Prostate gland (tissue), 2 donors: ENCODE measurements around the gene MVB12B. TPM values are rescaled to one million over a fixed set of nuclear protein-coding genes. Genes with fewer than 3 reads are reported as not detected.

Source experiments
- DNase-seq: peaks from one replicate; pipeline ENCODE4 v3.0.0-alpha.2; 2019; ENCODE audit warnings: low spot score
- H3K27ac ChIP-seq, 2 donors: fragments of 200-600 bp; sonication (generic); 2 replicates each; pipeline ENCODE4 v1.5.1; 2017 to 2019
- H3K27me3 ChIP-seq: fragments of 200-600 bp; sonication (generic); replicated peaks from 2 replicates; pipeline ENCODE4 v1.5.1; 2019; ENCODE audit not compliant: insufficient read depth
- H3K36me3 ChIP-seq, 2 donors: fragments of 200-600 bp; sonication (generic); 1 replicate in 1 of 2; 2 replicates in 1 of 2; pipeline versions ENCODE4 v1.5.1 to v1.8.1; 2017 to 2019
- H3K4me1 ChIP-seq: fragments of 200-600 bp; sonication (generic); replicated peaks from 2 replicates; pipeline ENCODE4 v1.5.1; 2019
- H3K4me3 ChIP-seq, 2 donors: fragments of 200-600 bp; sonication (generic); 2 replicates each; pipeline ENCODE4 v1.5.1; 2017 to 2019
- H3K9me3 ChIP-seq: fragments of 200-600 bp; sonication (generic); 2 replicates; pipeline ENCODE4 v1.5.1; 2017
- POLR2A ChIP-seq: fragments of 450-650 bp; IDR thresholded peaks from one replicate; pipeline ENCODE4 v1.6.1; 2016; ENCODE audit warnings: antibody characterized with exemption, mild to moderate bottlenecking
- POLR2AphosphoS5 ChIP-seq: sonication (generic); formaldehyde crosslinking; IDR thresholded peaks from one replicate; pipeline ENCODE4 v1.6.1; 2017; ENCODE audit warnings: antibody characterized with exemption
- WGBS: methylation state at CpG from one replicate; pipeline ENCODE4 v1.1.5; 2018; 5-methylcytosine and 5-hydroxymethylcytosine counted together
- intact Hi-C: fragments of 100-400 bp; cut with DNase I; formaldehyde crosslinking; loops from one replicate; pipeline ENCODE4 v1.14.2; 2022
- total RNA-seq, 2 donors: library from RNA; depleted of rRNA; stranded (reverse); fragments of >200 nt; gene quantifications; one replicate each; pipeline ENCODE4 v1.1.0, GENCODE V29; 2016
- TF ChIP-seq, protein P1 (sequence below), 4 experiments: fragments of 200-600 bp in 2 of 4; fragments of 450-650 bp in 2 of 4; sonication (generic) in 2 of 4; IDR thresholded peaks; 1 replicate in 3 of 4; 2 replicates in 1 of 4; pipeline ENCODE4 v1.5.1; 2016 to 2019; ENCODE audit warnings: antibody characterized with exemption in 4 of 4, mild to moderate bottlenecking in 2 of 4, moderate library complexity in 2 of 4

Gene MVB12B
- total RNA-seq, 2 donors from 2014 or later = 17.3 to 28.4 TPM

DNA sequence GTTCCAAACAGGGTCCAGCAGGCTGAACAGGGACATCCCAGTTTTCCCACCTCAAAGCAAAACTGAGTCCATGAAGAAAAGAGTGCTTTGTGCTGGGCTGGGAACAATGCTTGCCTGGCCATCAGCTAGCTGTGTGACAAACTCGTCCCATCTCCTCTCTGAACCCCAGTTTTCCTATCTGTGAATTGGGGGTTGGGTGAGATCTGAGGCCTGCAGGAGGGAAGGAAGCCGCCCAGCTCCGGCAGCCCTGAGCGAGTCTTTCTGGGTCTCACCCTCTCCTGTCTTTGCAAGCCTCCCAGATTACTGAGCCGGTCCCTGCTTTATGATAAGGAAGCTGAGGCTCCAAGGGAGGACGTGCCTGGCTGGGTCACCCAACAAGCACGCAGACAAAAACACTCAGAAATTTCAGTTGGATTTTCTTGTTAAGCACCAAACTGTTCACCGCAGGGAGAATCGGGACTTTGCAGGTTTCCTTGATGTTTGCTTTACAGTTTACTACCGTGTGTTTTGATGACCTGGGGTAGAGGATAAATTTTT is 204.5 kb downstream of the MVB12B start:
- WGBS = 81% methylated on average over 10 of the region's 10 CpGs
- TF ChIP-seq POLR2A = no peak
- no peaks in the 10 kb centered on the region for H3K36me3 ChIP-seq
- H3K27me3 ChIP-seq = peaks cover 3% of the 10 kb centered on the region
- no peaks in the 10 kb centered on the region for H3K4me1 ChIP-seq
- no peak overlapping the region for H3K27ac ChIP-seq
- intact Hi-C loops = loop anchor here (10.0 kb wide), 1 partner anchor 64 kb away; no protein-coding TSS in a partner anchor
- H3K9me3 ChIP-seq = no peaks in the 10 kb centered on the region
- no peak for DNase-seq
- no peak overlapping the region for H3K4me3 ChIP-seq

DNA sequence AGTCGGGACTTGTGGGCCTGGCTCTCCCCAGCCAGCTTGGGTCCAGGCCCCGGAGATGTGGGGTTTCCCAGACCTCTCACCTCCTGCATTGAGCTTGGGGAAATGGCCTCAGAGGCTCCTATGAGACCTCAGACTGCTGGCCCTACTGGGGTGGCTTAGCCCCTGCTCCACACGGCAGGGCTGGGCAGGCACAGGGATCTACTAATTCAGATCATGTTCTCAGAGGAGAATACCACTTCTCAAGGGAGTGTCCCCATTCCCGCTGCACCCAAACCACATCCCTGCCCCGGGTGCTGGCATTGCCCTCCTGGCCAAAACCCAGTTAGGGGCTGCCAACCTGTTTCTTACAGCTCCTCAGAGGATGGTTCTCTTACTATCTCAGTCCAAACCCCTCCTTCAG is 205.0 kb downstream of the MVB12B start:
- Histone ChIP-seq H3K36me3 (no peaks in the 10 kb centered on the region), H3K27me3 (peaks cover 3% of the 10 kb centered on the region), H3K9me3 (no peaks in the 10 kb centered on the region), H3K4me1 (no peaks in the 10 kb centered on the region), H3K27ac (no peak overlapping the region), H3K4me3 (no peak overlapping the region)
- no peak for DNase-seq
- intact Hi-C loops = loop anchor here (10.0 kb wide), 1 partner anchor 63 kb away; no protein-coding TSS in a partner anchor
- TF ChIP-seq POLR2A = no peak
- TF ChIP-seq POLR2AphosphoS5 = no peak
- TF ChIP-seq, protein P1, sequence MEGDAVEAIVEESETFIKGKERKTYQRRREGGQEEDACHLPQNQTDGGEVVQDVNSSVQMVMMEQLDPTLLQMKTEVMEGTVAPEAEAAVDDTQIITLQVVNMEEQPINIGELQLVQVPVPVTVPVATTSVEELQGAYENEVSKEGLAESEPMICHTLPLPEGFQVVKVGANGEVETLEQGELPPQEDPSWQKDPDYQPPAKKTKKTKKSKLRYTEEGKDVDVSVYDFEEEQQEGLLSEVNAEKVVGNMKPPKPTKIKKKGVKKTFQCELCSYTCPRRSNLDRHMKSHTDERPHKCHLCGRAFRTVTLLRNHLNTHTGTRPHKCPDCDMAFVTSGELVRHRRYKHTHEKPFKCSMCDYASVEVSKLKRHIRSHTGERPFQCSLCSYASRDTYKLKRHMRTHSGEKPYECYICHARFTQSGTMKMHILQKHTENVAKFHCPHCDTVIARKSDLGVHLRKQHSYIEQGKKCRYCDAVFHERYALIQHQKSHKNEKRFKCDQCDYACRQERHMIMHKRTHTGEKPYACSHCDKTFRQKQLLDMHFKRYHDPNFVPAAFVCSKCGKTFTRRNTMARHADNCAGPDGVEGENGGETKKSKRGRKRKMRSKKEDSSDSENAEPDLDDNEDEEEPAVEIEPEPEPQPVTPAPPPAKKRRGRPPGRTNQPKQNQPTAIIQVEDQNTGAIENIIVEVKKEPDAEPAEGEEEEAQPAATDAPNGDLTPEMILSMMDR (IDR thresholded peaks at IDR 0.05) = no peak
- WGBS = 53% methylated on average over 5 of the region's 5 CpGs

DNA sequence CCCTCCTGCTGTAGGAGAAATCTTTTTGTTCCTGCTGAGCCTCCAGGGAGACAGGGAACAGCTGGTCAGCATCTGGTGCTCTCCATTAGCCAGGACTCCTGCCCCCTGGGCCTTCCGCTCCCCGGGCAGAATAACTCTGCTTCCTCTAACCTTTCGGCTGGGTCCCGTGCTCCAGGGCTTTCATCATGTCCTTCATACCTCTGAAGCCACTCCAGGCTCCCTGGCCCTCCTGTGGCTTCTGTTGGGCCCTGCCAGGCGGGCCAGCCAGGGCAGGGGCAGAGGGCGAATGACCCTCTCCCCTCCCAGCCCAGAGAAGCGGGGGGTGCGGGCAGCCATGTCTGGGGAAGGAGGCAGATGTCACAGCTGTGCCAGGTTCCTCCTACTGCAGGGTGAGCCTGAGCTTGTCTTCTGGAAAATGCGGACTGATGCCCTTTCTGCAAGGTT is 205.4 kb downstream of the MVB12B start:
- Histone ChIP-seq H3K27me3 (peaks cover 3% of the 10 kb centered on the region), H3K4me1 (no peaks in the 10 kb centered on the region), H3K27ac (no peak overlapping the region), H3K36me3 (no peaks in the 10 kb centered on the region), H3K9me3 (no peaks in the 10 kb centered on the region), H3K4me3 (no peak overlapping the region)
- no peak for TF ChIP-seq POLR2A
- intact Hi-C loops = loop anchor here (10.0 kb wide), 1 partner anchor 63 kb away; no protein-coding TSS in a partner anchor
- WGBS = 71% methylated on average over 9 of the region's 9 CpGs
- DNase-seq = no peak

DNA sequence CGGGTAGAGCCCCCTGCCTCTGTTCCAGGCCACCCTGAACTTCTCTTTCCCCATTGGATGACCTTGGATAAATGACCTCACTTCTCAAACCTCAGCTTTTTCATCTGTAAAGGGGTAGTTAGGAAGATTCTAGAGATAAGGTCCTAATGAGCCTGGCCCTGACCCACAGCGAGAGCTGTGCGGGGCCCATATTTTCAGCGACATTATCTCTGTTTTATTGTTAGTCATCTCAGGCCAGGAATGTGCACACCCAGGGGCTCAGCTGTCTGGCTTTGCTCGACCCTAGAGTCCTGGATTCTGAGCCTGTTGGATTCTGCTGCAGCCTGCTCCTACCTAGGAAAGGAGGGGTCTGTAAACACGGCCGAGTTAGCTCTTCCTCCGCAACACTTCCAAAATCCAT is 205.9 kb downstream of the MVB12B start:
- H3K4me3 ChIP-seq = no peak overlapping the region
- intact Hi-C loops = loop anchor here (10.0 kb wide), 1 partner anchor 62 kb away; no protein-coding TSS in a partner anchor
- H3K36me3 ChIP-seq = no peaks in the 10 kb centered on the region
- no peaks in the 10 kb centered on the region for H3K4me1 ChIP-seq
- no peaks in the 10 kb centered on the region for H3K9me3 ChIP-seq
- WGBS = 47% methylated on average over 8 of the region's 8 CpGs
- H3K27ac ChIP-seq = no peak overlapping the region
- peaks cover 3% of the 10 kb centered on the region for H3K27me3 ChIP-seq
- no peak for DNase-seq
- no peak for TF ChIP-seq POLR2A

DNA sequence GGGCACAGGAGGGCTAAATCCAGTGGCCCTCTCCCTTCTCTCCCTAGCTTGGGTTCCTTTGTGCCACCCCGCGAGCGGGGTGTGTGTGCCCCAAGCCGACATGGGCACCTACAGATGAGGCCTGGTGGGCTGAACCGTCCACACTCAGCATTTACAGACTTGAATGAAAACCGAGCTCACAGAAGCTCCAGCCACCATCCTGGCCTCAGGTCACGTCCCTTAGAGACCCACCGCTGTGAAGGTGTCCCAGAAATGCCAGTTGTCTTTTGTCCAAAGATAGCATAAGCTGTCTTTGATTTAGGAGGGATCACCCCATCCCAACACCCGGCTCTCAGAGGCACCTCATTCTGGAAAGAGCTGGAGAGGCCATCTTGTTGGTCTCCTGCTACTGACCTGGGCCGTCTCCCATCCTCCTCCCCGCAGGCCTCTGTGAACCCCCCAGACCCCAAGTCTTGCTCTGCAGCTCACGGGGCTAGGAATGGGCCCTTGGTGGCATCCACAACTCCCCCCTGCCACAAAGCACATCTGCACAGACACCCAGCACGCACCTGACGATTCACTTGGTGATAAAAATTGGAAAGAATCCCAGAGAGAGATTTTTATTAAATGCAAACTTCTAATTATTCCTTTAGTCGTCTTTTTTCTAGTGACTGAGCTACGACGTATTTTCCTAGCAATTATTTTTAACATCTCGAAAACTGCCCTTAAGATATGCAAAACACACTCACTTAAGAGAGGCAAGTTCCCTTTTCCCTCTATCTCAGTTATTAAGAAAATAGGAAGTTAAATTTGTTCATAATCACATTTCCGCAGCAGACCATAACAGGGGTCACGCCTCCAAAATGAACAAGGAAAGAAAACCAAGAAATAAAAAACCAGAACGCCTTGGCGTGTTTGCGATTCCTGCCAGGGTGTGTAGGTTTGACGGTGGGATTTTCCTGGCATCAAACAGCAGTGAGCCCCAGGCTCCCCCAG is 206.6 kb downstream of the MVB12B start:
- Histone ChIP-seq H3K4me1 (no peaks in the 10 kb centered on the region), H3K27me3 (peaks cover 3% of the 10 kb centered on the region), H3K27ac (no peak overlapping the region), H3K4me3 (no peak overlapping the region), H3K36me3 (no peaks in the 10 kb centered on the region), H3K9me3 (no peaks in the 10 kb centered on the region)
- DNase-seq = no peak
- WGBS = 83% methylated on average over 24 of the region's 24 CpGs
- TF ChIP-seq POLR2AphosphoS5 = no peak
- TF ChIP-seq, protein P1 (IDR thresholded peaks at IDR 0.05) = no peak
- no peak for TF ChIP-seq POLR2A
- intact Hi-C loops = loop anchor here (10.0 kb wide), 1 partner anchor 62 kb away; no protein-coding TSS in a partner anchor

DNA sequence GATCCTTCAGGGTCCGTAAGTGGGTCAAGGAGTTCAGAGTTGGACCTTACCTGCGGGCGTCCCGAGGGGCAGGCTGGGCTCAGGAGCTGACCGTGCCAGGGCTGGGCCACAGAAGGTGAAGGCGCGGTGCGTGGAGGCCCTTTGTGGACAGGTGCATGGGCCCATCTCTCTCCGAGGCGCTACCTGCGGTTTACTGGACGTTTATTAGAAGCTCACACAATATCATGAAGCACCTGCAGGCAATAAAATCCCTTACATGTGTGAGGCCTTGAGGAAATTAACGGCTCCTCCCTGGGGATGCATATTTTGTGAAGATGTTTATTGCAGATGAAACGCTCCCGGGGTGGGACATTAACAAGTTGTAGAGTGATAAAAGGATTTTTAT is 207.3 kb downstream of the MVB12B start:
- 69% methylated on average over 15 of the region's 15 CpGs for WGBS
- H3K4me1 ChIP-seq = no peaks in the 10 kb centered on the region
- no peaks in the 10 kb centered on the region for H3K36me3 ChIP-seq
- no peaks in the 10 kb centered on the region for H3K9me3 ChIP-seq
- TF ChIP-seq, protein P1 (IDR thresholded peaks at IDR 0.05) = no peak
- TF ChIP-seq POLR2AphosphoS5 = no peak
- no peak for TF ChIP-seq POLR2A
- no peak overlapping the region for H3K4me3 ChIP-seq
- H3K27ac ChIP-seq = no peak overlapping the region
- intact Hi-C loops = loop anchor here (10.0 kb wide), 1 partner anchor 61 kb away; no protein-coding TSS in a partner anchor
- no peak for DNase-seq
- peaks cover 3% of the 10 kb centered on the region for H3K27me3 ChIP-seq
